WTC11 (cell line): ENCODE measurements around the gene APOO. TPM values are rescaled to one million over a fixed set of nuclear protein-coding genes. Genes with fewer than 3 reads are reported as not detected.

ENCODE experiments used
- ATAC-seq: fragments of 200-7000 bp; cut with Tn5 transposase; 2 replicates; pipeline ENCODE4 v1.10.0; 2021; ENCODE audit warnings: mild to moderate bottlenecking, moderate library complexity
- CTCF ChIA-PET: fragments of 300-600 bp; sonication (Branson Sonifier 250); formaldehyde crosslinking; loops from one replicate; lab custom pipeline; 2021; ENCODE audit warnings: antibody characterized with exemption; lab: Charles Lee
- POLR2A ChIA-PET: fragments of 350-600 bp; sonication (Branson Sonifier 250); formaldehyde crosslinking; loops from one replicate; lab custom pipeline; 2021; ENCODE audit warnings: antibody characterized with exemption; lab: Charles Lee
- DNase-seq: peaks from one replicate; pipeline ENCODE4 v3.0.0; 2021; ENCODE audit warnings: low spot score
- H3K27ac Mint-ChIP-seq: 2 replicates; pipeline ENCODE4 v1.8.0; 2021; ENCODE audit warnings: mixed read lengths
- H3K27me3 Mint-ChIP-seq: 2 replicates; pipeline ENCODE4 v1.8.0; 2021; ENCODE audit warnings: low read depth, mild to moderate bottlenecking, moderate library complexity, mixed read lengths
- H3K36me3 Mint-ChIP-seq: 2 replicates; pipeline ENCODE4 v1.8.0; 2021; ENCODE audit warnings: mixed read lengths
- H3K4me1 Mint-ChIP-seq: 2 replicates; pipeline ENCODE4 v1.8.0; 2022; ENCODE audit warnings: mixed read lengths
- H3K4me3 Mint-ChIP-seq: 2 replicates; pipeline ENCODE4 v1.8.0; 2021; ENCODE audit warnings: mild to moderate bottlenecking, moderate library complexity, mixed read lengths
- H3K9me3 Mint-ChIP-seq: 2 replicates; pipeline ENCODE4 v1.8.0; 2021; ENCODE audit warnings: mixed read lengths
- ATF1 ChIP-seq: sonication (generic); formaldehyde crosslinking; IDR thresholded peaks from 2 replicates; pipeline ENCODE4 v1.8.1; 2023; ENCODE audit warnings: mild to moderate bottlenecking, moderate library complexity, missing genetic modification reagents
- ATF2 ChIP-seq: sonication (generic); formaldehyde crosslinking; IDR thresholded peaks from 2 replicates; pipeline ENCODE4 v1.8.1; 2022; ENCODE audit warnings: low read depth, missing genetic modification reagents, borderline replicate concordance
- CREM ChIP-seq: sonication (generic); formaldehyde crosslinking; IDR thresholded peaks from 2 replicates; pipeline ENCODE4 v1.8.1; 2022; ENCODE audit warnings: mild to moderate bottlenecking, missing genetic modification reagents, moderate library complexity
- E2F4 ChIP-seq: sonication (generic); formaldehyde crosslinking; IDR thresholded peaks from 2 replicates; pipeline ENCODE4 v1.8.1; 2022; ENCODE audit warnings: low read depth, mild to moderate bottlenecking, moderate library complexity, missing genetic modification reagents, borderline replicate concordance
- ELF4 ChIP-seq: sonication (generic); formaldehyde crosslinking; IDR thresholded peaks from 2 replicates; pipeline ENCODE4 v1.8.1; 2022; ENCODE audit warnings: low read depth, mild to moderate bottlenecking, moderate library complexity, missing genetic modification reagents
- EMX1 ChIP-seq: fragments of 250-450 bp; sonication (Bioruptor Pico); IDR thresholded peaks from 2 replicates; pipeline ENCODE4 v1.8.0; 2021; ENCODE audit warnings: mild to moderate bottlenecking
- FOXK1 ChIP-seq: sonication (generic); formaldehyde crosslinking; IDR thresholded peaks from 2 replicates; pipeline ENCODE4 v1.8.0; 2022; ENCODE audit warnings: mild to moderate bottlenecking, moderate library complexity, missing genetic modification reagents
- FOXP4 ChIP-seq: sonication (generic); formaldehyde crosslinking; IDR thresholded peaks from 2 replicates; pipeline ENCODE4 v1.8.0; 2022; ENCODE audit warnings: mild to moderate bottlenecking, missing genetic modification reagents
- JAZF1 ChIP-seq: fragments of 250-450 bp; sonication (Bioruptor Pico); IDR thresholded peaks from 2 replicates; pipeline ENCODE4 v1.9.0; 2021; ENCODE audit warnings: moderate library complexity, mild to moderate bottlenecking, inconsistent platforms
- KAT7 ChIP-seq: sonication (generic); formaldehyde crosslinking; IDR thresholded peaks from 2 replicates; pipeline ENCODE4 v1.8.1; 2023; ENCODE audit warnings: missing genetic modification reagents, mild to moderate bottlenecking, borderline replicate concordance
- NFATC4 ChIP-seq: fragments of 250-450 bp; sonication (Bioruptor Pico); IDR thresholded peaks from 2 replicates; pipeline ENCODE4 v1.9.0; 2021; ENCODE audit warnings: mild to moderate bottlenecking
- OVOL2 ChIP-seq: fragments of 250-450 bp; sonication (Bioruptor Pico); IDR thresholded peaks from 2 replicates; pipeline ENCODE4 v1.9.0; 2021; ENCODE audit warnings: mild to moderate bottlenecking, borderline replicate concordance
- STAT6 ChIP-seq: sonication (generic); formaldehyde crosslinking; conservative IDR thresholded peaks from 2 replicates; pipeline ENCODE4 v1.8.1; 2023; ENCODE audit warnings: mild to moderate bottlenecking, low read depth, missing genetic modification reagents, moderate library complexity
- ZNF121 ChIP-seq: sonication (generic); formaldehyde crosslinking; IDR thresholded peaks from 2 replicates; pipeline ENCODE4 v1.8.0; 2023; ENCODE audit warnings: missing genetic modification reagents
- ZNF263 ChIP-seq: sonication (generic); formaldehyde crosslinking; IDR thresholded peaks from 2 replicates; pipeline ENCODE4 v1.8.1; 2022; ENCODE audit warnings: low read depth, mild to moderate bottlenecking, moderate library complexity, missing genetic modification reagents
- ZNF317 ChIP-seq: sonication (generic); formaldehyde crosslinking; IDR thresholded peaks from 2 replicates; pipeline ENCODE4 v1.8.1; 2023; ENCODE audit warnings: low read depth, mild to moderate bottlenecking, moderate library complexity, missing genetic modification reagents, borderline replicate concordance
- total RNA-seq: library from RNA; stranded (reverse); gene quantifications from 3 replicates; pipeline ENCODE4 v1.2.3, GENCODE V29; 2021

The APOO gene
- total RNA-seq, 1 experiment from 2014 or later: 55.5 TPM

- peaks cover 24% of the 10 kb centered on the region for H3K4me1 Mint-ChIP-seq
Measured at GRCh38 chrX:23901060-23901459, 6.7 kb downstream of the APOO start.

GRCh38 chrX:23900220-23900797, 7.4 kb downstream of the APOO start:
- Mint-ChIP-seq H3K4me1 (peaks cover 21% of the 10 kb centered on the region), H3K27ac (peak overlapping the region; percentile 60; the same call in 1 of the 2 replicates), H3K4me3 (no peak overlapping the region), H3K9me3 (no peaks in the 10 kb centered on the region), H3K36me3 (peaks cover 5% of the 10 kb centered on the region), H3K27me3 (no peaks in the 10 kb centered on the region)
- POLR2A ChIA-PET: no interaction called here
- CTCF ChIA-PET: interaction anchor here (1.8 kb wide), 1 partner anchor 16 kb away, joined by 3 read pairs; no protein-coding TSS in a partner anchor
- no peak for ATAC-seq
- TF ChIP-seq ATF2 (CRISPR knock-in tag) (no peak), FOXP4 (no peak), JAZF1 (no peak), NFATC4 (CRISPR knock-in tag) (no peak)
- DNase-seq: no peak

More at GRCh38 chrX:23901060-23901459, 6.7 kb downstream of the APOO start:
- ChIA-PET CTCF (interaction anchor here (0.6 to 2.0 kb wide), 9 partner anchors 17 to 201 kb away, joined by 3 to 27 read pairs (median 3); partner anchors contain the start of gene SAT1), POLR2A (interaction anchor here (1.5 kb wide), 1 partner anchor 118 kb away, joined by 9 read pairs; the partner anchor contains the start of gene SAT1)
- TF ChIP-seq ZNF121 (CRISPR knock-in tag): no peak
- no peak for TF ChIP-seq ATF1 (CRISPR knock-in tag)
- TF ChIP-seq ZNF317 (CRISPR knock-in tag): no peak
- no peak for TF ChIP-seq FOXP4
- no peak for TF ChIP-seq EMX1 (CRISPR knock-in tag)
- TF ChIP-seq CREM (CRISPR knock-in tag): no peak
- no peak for TF ChIP-seq ZNF263
- no peak for TF ChIP-seq FOXK1 (CRISPR knock-in tag)
- no peak for TF ChIP-seq STAT6 (CRISPR knock-in tag)
- no peak for TF ChIP-seq ELF4 (CRISPR knock-in tag)
- no peak for TF ChIP-seq OVOL2 (CRISPR knock-in tag)
- TF ChIP-seq KAT7 (CRISPR knock-in tag): no peak
- no peak for TF ChIP-seq E2F4
- TF ChIP-seq, all 79 proteins: peak for 0
- no peak overlapping the region for H3K27ac Mint-ChIP-seq
- no peaks in the 10 kb centered on the region for H3K9me3 Mint-ChIP-seq
- ATAC-seq (no peak), DNase-seq (no peak)
- H3K27me3 Mint-ChIP-seq: no peaks in the 10 kb centered on the region
- no peak overlapping the region for H3K4me3 Mint-ChIP-seq
- peaks cover 5% of the 10 kb centered on the region for H3K36me3 Mint-ChIP-seq
